B cell (primary cell): ENCODE data around the gene CCR5. TPM values are rescaled to one million over a fixed set of nuclear protein-coding genes. Genes with fewer than 3 reads are reported as not detected.

Experiments used
- ATAC-seq: fragments of 200-7000 bp; cut with Tn5 transposase; one replicate; pipeline ENCODE4 v1.10.0; 2021; ENCODE audit warnings: low read depth, mild to moderate bottlenecking, moderate number of reproducible peaks, moderate library complexity
- CTCF ChIA-PET: fragments of 350-600 bp; sonication (Branson Sonifier 250); formaldehyde crosslinking; loops from one replicate; lab custom pipeline; 2021; ENCODE audit warnings: antibody characterized with exemption, inconsistent platforms; lab: Charles Lee
- POLR2A ChIA-PET: fragments of 350-600 bp; sonication (Branson Sonifier 250); formaldehyde crosslinking; loops from one replicate; lab custom pipeline; 2021; ENCODE audit warnings: antibody characterized with exemption; lab: Charles Lee
- DNase-seq: peaks from one replicate; pipeline ENCODE4 v3.0.0; 2013
- H2AFZ ChIP-seq: 2 replicates; pipeline ENCODE4 v1.6.1; 2012; ENCODE audit warnings: mild to moderate bottlenecking, low read depth, low read length; ENCODE audit not compliant: insufficient read depth, poor library complexity, severe bottlenecking
- H3K27ac ChIP-seq, 2 donors: 1 replicate in 1 of 2; 2 replicates in 1 of 2; pipeline ENCODE4 v1.5.1; 2012 to 2013; ENCODE audit warnings: low read length in 2 of 2, mild to moderate bottlenecking in 2 of 2, moderate library complexity in 1 of 2
- H3K27me3 ChIP-seq, 4 experiments: fragments of 200-600 bp in 1 of 4; sonication (generic) in 1 of 4; replicated peaks in 1 of 4; 1 replicate in 2 of 4; 2 replicates in 2 of 4; pipeline versions ENCODE4 v1.6.1 to v1.7.0; 2013 to 2016; ENCODE audit warnings: low read length in 3 of 4, mild to moderate bottlenecking in 2 of 4, mixed read lengths in 1 of 4, moderate library complexity in 1 of 4; ENCODE audit not compliant: insufficient read depth in 4 of 4, control insufficient read depth in 3 of 4; ENCODE audit errors: control extremely low read depth in 1 of 4
- H3K36me3 ChIP-seq, 2 experiments: replicated peaks in 1 of 2; 1 replicate in 1 of 2; 2 replicates in 1 of 2; pipeline versions ENCODE4 v1.6.1 to v1.7.1; 2013; ENCODE audit warnings: low read length in 1 of 2; ENCODE audit not compliant: insufficient read depth in 2 of 2, control insufficient read depth in 1 of 2; ENCODE audit errors: control extremely low read depth in 1 of 2, extremely low read depth in 1 of 2
- H3K4me1 ChIP-seq, 2 donors: fragments of 200-600 bp in 1 of 2; sonication (generic) in 1 of 2; 1 replicate in 1 of 2; 2 replicates in 1 of 2; pipeline versions ENCODE4 v1.5.1 to v1.6.1; 2013 to 2017; ENCODE audit warnings: low read length in 2 of 2; ENCODE audit not compliant: control insufficient read depth in 2 of 2, insufficient read depth in 2 of 2
- H3K4me2 ChIP-seq: replicated peaks from 2 replicates; pipeline ENCODE3; 2012; ENCODE audit warnings: mild to moderate bottlenecking, low read depth, low read length; ENCODE audit not compliant: poor library complexity, severe bottlenecking
- H3K4me3 ChIP-seq, 5 experiments: fragments of 200-600 bp in 1 of 5; sonication (generic) in 1 of 5; 1 replicate in 3 of 5; 2 replicates in 2 of 5; pipeline versions ENCODE4 v1.5.1 to v1.7.0; 2011 to 2016; ENCODE audit warnings: low read length in 4 of 5, mild to moderate bottlenecking in 4 of 5, low read depth in 2 of 5, control low read depth in 1 of 5, moderate library complexity in 1 of 5; ENCODE audit not compliant: insufficient read depth in 1 of 5; ENCODE audit errors: control extremely low read depth in 1 of 5, extremely low read depth in 1 of 5
- H3K79me2 ChIP-seq: fragments of 200-600 bp; sonication (generic); one replicate; pipeline ENCODE4 v1.6.0; 2016; ENCODE audit warnings: low read length; ENCODE audit not compliant: control insufficient read depth, insufficient read depth
- H3K9ac ChIP-seq: fragments of 200-600 bp; sonication (generic); 2 replicates; pipeline ENCODE4 v1.6.1; 2017; ENCODE audit warnings: mild to moderate bottlenecking, low read length, moderate library complexity
- H3K9me3 ChIP-seq, 3 donors: one replicate each; pipeline versions ENCODE4 v1.6.1 to v1.7.1; 2013; ENCODE audit warnings: low read length in 2 of 3; ENCODE audit not compliant: control insufficient read depth in 2 of 3, insufficient read depth in 1 of 3; ENCODE audit errors: control extremely low read depth in 1 of 3
- H4K20me1 ChIP-seq: 2 replicates; pipeline ENCODE4 v1.6.0; 2012; ENCODE audit warnings: mild to moderate bottlenecking, low read length; ENCODE audit not compliant: insufficient read depth, control insufficient read depth, poor library complexity, severe bottlenecking
- H3K27ac Mint-ChIP-seq: one replicate; pipeline ENCODE4 v1.8.0; 2021; ENCODE audit warnings: mixed read lengths
- H3K27me3 Mint-ChIP-seq: one replicate; pipeline ENCODE4 v1.8.0; 2021; ENCODE audit warnings: mixed read lengths
- H3K4me1 Mint-ChIP-seq: one replicate; pipeline ENCODE4 v1.8.0; 2021; ENCODE audit warnings: mixed read lengths
- H3K4me3 Mint-ChIP-seq: one replicate; pipeline ENCODE4 v1.8.0; 2021; ENCODE audit warnings: mixed read lengths
- H3K9me3 Mint-ChIP-seq: one replicate; pipeline ENCODE4 v1.8.0; 2022; ENCODE audit warnings: mixed read lengths; ENCODE audit not compliant: insufficient read depth
- CTCF ChIP-seq: fragments of 200-600 bp; IDR thresholded peaks from one replicate; pipeline ENCODE4 v1.8.0; 2022; ENCODE audit warnings: antibody characterized with exemption, mild to moderate bottlenecking
- EZH2 ChIP-seq: IDR thresholded peaks from 2 replicates; pipeline ENCODE4 v1.6.1; 2012; ENCODE audit warnings: borderline replicate concordance, low read depth, mild to moderate bottlenecking, moderate library complexity, low read length; ENCODE audit not compliant: insufficient read depth, poor library complexity, severe bottlenecking
- WGBS: methylation state at CpG from one replicate; pipeline ENCODE4 v1.1.5; 2013; ENCODE audit warnings: missing lambda C conversion rate; ENCODE audit not compliant: insufficient coverage; 5-methylcytosine and 5-hydroxymethylcytosine counted together
- intact Hi-C: fragments of 100-400 bp; cut with micrococcal nuclease; formaldehyde crosslinking; loops from one replicate; pipeline ENCODE4 v1.10.0; 2022
- polyA plus RNA-seq: library from polyadenylated mRNA; depleted of rRNA; stranded (reverse); fragments of >200 nt; gene quantifications from 2 replicates; pipeline ENCODE4 v1.2.3, GENCODE V29; 2012
- total RNA-seq, 2 donors: library from RNA; stranded (reverse); fragments of 120-200 nt in 1 of 2; gene quantifications; 1 replicate in 1 of 2; 2 replicates in 1 of 2; pipeline versions ENCODE4 v1.2.3 to v1.2.4, GENCODE V29; 2013 to 2022

CCR5 gene
- total and polyA plus RNA-seq, 2 donors (not counting 1 experiment from before 2014, with no cell fraction given) = 0.15 to 0.21 TPM

GRCh38 chr3:46365737-46366524, 4.8 kb upstream of the CCR5 start:
- no peaks in the 10 kb centered on the region for H4K20me1 ChIP-seq
- no peak for ATAC-seq
- intact Hi-C loops = no loop called here

More at GRCh38 chr3:46365737-46366524, 4.8 kb upstream of the CCR5 start:
- ChIA-PET CTCF (interaction anchor here (0.8 to 13.1 kb wide), 6 partner anchors 12 to 283 kb away, joined by 3 to 233 read pairs (median 46); no protein-coding TSS in a partner anchor), POLR2A (no interaction called here)
- peaks cover 46% of the 10 kb centered on the region for H3K4me1 Mint-ChIP-seq
- Histone ChIP-seq H3K79me2 (no peaks in the 10 kb centered on the region), H3K27me3 (no peaks in the 10 kb centered on the region), H3K4me2 (no peak overlapping the region), H3K27ac (no peak overlapping the region), H3K9ac (no peak overlapping the region), H3K4me3 (no peak overlapping the region), H3K4me1 (peaks cover 19 to 36% of the 10 kb centered on the region in 2 donors), H2AFZ (no peak overlapping the region), H3K9me3 (no peaks in the 10 kb centered on the region), H3K36me3 (no peaks in the 10 kb centered on the region)
- WGBS = 100% methylated on average over 1 of the region's 5 CpGs
- TF ChIP-seq EZH2 (no peak), CTCF (no peak)
- H3K27me3 Mint-ChIP-seq = no peaks in the 10 kb centered on the region
- no peak overlapping the region for H3K4me3 Mint-ChIP-seq
- no peak for DNase-seq
- no peak overlapping the region for H3K27ac Mint-ChIP-seq
- no peaks in the 10 kb centered on the region for H3K9me3 Mint-ChIP-seq
